ENCODE results near the gene NOL4L.

The NOL4L gene

DNA sequence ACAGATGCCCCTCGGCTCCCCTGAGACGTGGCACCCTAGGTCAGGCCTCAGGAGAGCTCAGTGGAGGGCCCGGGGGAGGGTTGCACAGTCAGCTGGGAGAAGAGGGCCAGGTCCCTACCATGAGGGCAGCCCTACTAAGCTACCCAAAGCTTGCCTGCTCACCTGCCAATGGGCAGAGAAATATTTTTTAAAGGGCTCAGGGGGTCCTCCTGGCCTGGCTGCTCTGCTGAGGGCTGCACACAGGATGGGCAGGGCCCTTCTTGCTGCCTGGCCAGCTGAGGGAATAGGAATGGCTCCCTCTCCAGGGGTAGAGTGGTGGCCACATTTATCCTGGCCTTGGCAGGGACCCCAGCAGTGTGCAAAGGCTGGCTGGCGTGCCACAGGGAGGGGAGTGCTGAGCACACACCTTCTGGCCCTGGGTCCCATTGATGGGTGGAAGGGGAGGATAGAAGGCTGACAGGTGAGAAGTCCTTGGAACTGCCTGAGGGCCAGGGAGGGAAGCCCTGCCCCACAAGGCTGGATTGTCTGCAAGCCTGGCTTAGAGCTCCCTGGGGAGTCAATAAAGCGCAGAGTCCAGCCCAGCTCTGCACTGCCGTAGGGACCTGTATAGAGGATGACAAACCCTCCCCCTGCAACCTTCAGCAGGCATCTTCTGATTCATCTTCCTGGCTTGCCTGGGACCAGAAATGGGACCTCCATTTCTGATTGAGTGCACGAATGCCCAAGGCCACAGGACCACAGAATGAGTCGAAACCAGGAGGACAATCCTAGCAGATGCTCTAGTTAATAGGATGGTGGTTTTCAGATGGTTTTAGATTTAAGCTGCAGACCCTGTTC, 62.1 kb downstream of the NOL4L start:
- DNase-seq = no peak

DNA sequence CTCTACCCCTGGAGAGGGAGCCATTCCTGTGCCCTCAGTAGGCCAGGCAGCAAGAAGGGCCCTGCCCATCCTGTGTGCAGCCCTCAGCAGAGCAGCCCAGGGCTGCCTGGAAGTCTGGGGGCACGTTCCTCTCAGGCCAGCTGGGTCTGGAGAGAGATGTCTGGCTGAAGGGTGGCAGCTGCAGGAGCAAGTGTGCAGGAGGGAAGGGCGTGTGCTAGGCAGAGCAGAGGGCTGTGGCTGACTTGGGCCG, 62.7 kb downstream of the NOL4L start:
- no peak for DNase-seq

DNA sequence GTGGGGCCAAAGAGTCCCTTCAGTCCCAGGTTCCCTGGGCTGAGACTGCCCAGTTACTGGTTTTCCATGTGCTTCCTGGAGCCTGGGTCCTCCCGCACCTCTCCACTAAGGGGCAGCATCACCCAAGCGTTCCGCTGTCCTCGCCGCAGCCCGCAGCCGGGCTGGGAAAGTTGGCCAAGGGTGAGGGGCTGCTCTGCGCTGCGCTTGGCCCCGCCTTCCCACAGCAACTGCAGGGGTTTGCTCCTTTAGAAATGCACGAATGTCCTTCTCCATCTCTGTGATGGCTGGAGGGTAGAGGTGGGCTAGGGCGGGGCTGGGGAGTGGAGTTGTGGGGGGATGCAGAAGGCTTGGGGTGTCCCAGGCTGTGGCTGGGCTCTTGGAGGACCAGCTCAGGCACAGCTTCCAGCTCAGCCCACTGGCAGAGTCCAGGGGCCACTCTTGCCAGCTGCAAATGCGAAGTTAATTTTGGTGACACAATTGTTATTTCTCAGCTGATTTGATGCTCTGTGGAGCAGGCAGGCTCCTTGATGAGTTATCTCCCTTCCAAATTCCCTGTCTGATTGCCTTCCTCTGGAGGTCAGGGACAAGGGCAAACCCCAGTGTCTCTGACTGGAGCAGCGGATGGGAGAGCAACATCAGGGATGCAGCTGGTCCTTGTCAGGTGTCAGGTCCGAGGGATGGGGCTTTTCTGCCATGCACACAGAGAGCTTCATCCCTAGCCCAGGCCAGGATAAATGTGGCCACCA, 63.2 kb downstream of the NOL4L start:
- peak; percentile 58 to 67 for DNase-seq

DNA sequence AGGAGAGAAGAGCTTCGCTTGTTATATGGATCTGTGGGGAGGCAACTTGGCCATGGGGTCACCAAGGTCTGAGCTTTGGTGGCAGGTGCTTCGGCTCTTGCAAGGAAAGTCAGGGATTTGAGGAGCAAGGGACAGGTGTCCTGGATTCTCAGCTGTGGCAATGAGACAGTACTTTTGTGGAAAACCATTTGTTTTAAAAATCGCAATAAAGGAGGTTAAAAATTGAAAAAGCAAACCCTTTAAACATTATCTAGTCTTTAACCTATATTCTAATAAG, 64.3 kb downstream of the NOL4L start:
- DNase-seq = no peak

DNA sequence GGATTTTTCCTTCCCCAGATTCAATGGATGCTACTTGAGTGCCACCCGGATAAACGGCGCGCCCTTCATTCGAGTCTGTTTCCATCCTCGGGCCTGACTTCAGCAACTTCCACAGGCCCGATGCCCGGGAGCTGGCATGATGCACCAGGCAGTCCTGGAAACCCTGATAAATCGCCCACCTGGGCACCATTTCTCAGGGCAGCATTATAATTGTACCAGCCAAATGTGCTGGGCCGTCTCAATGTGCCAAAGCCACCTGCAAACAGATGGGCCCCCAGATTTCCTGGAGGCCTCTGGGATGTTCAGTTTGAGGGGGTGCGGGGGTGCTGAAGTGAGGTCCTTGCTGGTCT, 65.8 kb downstream of the NOL4L start:
- DNase-seq = no peak

DNA sequence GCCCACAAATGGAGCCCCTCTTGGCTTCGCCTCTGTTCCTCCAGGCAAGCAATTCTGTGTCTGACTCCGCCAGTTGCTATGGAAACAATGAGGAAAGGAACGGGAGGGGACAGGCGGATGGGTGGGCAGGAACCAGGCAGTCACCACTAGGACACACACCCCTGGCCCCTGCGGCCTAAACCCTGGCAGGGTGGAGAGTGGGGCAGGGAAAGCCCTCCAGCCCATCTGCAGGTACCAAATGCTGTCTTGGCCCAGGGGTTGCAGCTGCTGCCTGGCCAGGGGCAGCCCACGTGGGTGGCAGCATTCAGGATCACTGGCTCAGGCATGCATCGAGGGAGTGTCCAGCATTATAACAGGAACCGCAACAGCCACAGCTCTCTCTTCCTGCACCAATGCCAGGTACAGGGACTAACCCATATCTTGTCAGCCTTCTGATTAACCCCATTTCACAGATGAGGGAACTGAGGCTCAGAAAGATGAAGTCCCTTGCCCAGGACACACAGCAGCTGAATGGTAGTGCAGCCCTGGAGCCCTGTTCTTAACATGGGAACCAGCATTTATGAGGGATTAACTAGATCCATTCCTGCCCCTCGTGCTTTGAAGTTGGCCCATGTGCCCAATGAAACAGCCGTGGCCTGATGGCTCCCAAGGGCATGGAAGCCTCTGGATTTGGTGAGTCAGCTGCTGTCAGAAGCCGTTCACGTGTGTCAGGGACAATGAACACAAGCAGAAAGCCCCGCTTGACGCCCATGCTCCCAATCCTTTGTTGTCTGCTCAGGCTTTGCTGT, 66.3 kb downstream of the NOL4L start:
- DNase-seq = no peak

DNA sequence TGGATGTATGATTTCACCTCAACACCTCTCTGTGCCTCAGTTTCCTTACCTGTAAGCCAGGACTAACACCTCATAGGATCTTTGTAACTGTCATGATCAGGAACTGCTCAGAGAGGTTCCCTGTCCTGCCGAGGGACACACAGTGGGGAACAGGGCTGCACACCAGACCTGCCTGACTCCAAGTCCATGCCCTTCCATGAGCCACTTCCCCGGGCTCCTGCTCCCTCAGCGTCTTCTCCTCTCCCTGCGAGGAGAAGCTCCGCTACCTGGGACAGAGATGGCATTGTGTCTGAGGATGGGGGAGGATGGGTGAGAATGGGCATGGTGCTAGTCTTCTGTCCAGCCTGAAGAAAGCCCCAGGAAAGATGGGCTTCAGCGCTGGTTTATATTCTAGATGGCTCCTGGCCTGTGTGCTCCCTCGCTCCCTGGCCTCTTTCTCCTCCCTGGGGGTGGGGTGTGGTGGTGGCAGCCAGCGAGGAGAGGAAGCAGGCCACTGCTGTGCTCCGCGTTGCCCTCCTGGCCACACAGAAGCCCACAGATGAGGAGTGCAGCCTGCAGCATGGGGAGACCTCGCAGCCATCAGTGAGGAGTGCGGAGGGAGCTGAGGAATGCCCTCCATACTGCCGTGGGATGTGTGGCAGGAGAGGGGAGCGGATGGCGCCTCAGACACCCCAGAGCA, 67.1 kb downstream of the NOL4L start:
- no peak for DNase-seq

DNA sequence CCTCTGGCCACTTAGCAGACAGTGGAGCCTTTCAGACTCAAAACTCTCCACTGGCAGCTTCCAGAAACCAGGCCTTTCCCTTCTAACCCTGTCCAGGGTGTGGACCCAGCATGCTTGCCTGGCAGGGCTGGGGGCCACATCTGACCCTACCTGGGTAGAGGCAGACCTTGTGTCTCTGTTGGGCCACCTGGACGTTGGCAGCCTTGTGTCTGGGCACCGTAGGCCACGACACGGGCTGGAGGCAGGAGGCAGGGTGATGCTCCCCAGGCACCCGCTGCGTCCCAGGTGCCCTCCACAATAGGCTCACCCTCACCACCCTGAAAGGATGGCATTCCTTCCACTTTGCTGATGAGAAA, 67.6 kb downstream of the NOL4L start:
- no peak for DNase-seq

DNA sequence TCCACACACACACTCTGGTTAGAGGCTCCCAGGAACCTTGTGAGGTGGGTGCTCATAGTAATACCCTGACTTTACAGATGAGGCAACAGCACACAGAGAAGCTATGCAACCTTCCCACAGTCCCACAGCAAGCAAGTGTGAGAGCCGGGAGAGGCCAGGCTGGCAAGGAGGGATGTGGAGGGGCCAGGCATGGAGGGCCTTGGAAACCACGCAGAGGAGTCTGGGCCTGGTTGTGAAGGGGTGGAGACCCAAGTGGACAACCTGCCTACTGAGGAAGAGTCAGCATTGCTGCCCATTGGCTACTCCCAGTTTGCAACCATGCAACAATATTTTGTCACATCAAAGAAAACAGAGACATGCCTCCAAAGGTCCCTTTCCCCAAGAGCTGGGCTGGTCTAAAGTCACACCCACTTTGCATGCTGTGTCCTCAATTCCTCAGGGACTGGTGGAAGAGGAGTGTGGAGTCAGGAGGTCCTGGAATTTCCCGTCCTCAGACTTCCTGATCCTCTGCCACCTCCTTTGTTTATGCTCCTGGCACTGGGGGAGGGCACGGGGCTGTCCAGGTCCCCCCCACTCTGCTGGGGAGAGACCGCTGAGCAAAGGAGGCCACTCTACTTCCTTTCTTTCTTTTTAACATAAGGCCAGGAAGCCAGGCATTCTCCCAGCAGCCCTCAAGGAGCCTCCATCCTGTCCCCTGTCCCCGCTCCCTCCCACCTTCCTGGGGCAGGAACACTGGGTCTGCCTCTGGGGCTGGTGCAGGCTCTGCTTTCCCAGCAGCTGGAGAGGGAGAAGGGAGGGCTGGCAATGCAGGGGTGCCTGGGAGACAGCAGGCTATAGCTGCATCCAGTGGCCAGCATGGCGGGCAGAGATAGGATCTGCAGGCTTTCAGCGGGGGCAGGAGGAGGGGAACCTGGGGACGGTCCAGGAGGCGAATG, 68.3 kb downstream of the NOL4L start:
- DNase-seq = no peak

DNA sequence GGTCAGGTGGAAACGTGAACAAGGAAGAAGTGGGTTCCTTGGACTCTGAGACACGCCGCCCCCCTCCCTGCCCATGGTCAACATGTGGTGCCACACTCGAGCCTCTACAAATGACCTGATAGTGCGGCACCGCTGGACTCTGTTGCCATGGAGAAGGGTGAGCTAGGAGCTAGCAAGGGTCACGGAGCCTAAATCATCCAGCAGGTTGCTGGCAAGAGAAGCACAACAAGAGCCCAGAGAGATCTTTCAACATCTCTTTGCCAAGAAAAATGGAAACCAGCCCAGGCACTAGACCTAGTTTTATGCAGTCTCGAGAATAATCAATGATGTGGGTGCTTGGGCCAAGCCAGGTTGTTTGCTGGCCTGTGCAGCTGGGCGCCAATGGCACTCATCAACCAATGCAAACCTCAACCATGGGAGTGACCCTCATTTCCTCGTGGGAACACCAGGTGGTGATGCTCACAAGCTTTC, 69.5 kb downstream of the NOL4L start:
- DNase-seq = no peak

DNA sequence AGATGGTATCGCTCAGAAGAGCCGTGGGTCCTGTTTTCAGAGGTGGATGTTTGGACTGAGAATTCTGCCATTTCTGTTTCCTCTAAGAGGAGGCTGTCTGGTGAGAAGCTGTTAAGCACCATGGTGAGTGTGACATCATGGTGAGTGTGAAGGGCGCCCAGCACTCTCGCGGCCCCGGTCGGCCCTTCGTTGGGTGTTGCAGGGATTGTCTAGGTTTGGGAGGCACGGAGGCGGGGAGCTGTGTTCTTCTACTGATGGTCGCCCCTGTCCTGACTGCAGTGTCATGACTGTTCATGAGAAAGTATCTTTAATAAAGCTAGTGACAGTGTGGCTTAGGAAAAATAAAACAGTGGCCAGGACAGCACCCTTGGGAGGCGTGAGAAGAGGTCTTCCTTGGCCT, 70.4 kb downstream of the NOL4L start:
- no peak for DNase-seq

DNA sequence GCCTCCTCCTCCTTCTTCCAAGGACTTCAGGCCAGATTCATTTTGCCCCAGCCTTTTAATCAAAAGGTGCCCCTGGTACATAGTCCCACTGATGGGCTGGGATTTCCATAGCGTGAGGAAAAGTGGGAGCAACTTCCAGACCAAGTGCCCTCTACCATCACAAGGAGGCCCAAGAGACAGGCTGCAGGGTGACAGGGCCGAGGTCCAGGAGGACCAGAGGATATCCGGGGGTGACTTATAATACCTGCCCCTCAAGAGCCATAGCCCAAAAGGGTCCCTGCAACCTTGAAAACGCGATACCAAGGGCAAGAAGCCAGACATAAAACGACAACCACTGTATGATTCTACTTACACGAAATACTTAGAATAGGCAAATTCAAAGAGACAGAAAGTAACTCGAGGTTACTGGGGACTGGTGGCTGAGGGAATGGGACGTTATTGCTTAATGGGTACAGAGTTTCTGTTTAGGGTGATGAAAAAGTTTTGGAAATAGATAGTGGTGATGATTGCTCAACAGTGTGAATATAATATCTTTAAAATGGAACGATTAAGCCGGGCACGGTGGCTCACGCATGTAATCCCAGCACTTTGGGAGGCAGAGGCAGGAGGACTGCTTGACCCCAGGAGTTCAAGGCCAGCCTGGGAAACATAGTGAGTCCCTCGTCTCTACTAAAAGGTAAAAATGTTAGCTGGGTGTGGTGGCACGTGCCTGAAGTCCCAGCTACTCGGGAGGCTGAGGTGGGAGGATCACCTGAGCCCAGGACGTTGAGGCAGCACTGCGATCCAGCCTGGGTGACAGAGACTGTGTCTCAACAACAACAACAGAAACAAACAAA, 71.9 kb downstream of the NOL4L start:
- DNase-seq = no peak

DNA sequence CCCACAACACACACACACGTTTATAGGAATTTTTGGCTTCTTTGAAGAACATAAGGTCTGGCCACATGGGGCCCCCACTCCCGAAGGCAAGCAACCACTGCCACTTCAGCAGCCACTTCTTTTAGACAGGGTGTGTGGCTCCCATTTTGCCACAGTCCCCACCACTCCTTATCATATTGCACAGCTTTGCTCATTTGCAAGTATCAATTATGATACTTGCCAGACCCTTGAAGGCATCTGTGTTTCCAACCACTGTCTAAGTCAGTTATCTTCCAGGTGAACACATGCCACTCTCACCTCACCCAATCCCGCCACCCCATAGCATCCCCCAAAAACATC, 73.1 kb downstream of the NOL4L start:
- DNase-seq = no peak

DNA sequence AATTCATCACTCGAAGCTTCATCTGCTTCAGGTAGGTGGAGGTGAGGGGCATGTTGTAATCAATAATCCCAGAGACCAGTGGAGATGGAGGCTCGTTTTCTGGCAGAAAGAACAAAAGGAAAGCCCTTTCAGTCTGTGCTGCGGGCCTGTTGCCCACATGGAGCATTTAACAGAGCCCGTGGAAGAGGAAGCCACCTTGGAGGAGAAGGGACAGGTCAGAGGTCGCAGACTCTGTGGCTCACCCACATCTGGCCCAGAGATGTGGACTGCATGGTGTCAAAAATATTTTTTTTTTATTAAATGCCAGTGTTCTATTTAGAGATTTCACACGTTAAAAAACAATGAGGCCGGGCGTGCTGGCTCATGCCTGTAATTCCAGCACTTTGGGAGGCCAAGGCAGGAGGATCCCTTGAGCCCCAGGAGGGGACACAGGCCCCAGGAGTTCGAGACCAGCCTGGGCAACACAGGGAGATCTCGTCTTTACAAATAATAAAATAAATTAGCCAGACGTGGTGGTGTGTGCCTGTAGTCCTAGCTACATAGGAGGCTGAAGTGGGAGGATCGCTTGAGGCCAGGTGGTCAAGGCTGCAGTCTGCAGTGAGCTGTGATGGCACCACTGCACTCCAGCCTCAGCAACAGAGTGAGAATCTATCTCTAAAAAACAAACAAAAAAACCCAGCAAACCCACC, 73.6 kb downstream of the NOL4L start:
- no peak for DNase-seq

DNA sequence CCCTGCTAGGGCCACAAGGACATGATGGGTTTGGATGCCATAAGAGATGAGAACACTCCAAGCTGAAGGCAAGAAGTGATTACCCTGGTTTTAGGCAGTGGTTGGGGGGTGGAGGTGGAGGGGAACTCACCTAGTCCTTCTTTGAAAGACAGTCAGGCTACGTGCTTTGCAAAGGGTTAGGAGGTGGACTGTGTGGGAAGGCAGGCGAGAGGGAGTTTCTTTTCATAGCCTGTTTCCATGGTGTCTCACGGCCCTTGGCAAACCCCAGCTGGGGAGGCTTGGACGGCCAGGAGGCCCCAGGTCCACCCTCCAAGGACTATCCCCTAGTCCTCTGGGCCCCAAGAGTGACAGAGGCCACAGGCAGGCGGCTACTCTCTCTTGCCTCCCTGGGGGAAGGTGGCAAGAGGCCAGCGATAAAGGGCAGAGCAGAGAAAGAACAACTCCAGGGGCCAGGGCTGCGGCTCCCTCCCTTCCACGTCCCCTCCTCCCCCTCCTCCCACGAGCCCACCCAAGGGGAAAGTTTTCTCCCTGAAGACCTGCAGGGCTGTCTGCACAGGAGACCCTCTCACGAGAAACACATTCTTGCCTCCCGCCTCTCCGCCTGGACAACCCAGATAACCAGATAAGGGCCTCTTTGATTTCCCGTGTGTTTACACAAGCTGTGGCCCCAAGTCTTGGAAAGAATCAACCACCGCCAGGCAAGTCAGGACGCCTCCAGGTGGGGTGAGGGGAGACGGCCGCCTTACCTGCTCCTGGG, 74.4 kb downstream of the NOL4L start:
- DNase-seq = no peak

DNA sequence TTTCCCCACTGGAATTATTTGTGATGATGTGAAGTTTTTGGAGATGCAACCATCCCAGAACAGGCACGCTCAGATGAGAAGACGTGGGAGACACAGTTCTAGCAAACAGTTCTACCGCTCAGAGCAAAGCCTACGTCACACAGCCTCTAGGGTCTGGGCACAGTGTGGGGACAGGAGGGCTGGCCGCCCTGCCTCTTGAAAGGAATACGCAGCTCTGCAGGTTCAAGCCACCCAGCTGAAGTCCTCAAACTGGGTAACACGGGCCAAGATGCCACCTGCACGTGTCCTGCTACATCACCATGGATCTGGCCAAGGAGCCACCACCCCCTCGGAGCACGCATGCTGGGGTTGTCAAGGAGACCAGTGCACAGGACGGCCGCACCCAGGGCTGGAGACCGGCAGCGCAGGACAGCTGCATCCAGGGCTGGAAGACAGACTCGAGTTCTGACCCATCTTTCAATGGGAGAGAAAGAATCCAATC, 75.0 kb downstream of the NOL4L start:
- DNase-seq = no peak

DNA sequence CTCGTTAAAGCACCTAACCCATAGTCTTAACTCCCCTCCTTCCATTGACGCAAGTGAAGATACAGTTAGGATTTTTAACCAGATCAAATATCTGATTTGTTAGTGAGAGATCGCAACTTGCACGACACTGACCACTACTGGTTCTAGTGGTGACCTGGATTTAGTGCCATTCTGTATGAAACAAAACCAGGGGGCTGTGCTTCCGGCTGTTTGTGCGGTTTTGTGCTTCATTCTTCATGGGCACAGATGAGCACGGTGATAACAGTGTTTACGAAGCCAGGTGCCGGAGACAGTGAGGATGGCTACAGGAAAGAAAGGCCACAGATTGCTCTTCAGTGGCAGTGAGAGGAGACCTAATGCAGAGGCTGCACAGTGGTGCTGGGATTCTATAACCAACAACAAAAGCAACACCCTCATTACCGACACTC, 75.5 kb downstream of the NOL4L start:
- peak in 1 of 2 experiments; percentile 41 for DNase-seq

DNA sequence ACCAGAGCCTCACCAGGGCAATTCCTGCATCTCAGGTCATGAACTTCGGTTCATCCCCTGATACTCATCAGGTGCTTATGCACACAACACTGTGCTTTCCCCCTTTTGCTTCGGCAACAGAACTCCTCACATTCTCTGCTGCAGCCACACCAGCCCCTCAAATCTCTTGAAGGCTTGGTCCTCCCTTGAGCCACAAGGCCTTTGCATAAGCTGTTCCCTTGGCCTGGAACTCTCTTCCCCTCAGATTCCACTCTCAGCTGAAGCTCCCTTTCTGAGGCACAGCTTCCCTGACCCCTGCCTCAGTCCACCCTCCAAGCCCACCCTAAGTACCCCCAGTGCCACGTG, 76.4 kb downstream of the NOL4L start:
- no peak for DNase-seq

DNA sequence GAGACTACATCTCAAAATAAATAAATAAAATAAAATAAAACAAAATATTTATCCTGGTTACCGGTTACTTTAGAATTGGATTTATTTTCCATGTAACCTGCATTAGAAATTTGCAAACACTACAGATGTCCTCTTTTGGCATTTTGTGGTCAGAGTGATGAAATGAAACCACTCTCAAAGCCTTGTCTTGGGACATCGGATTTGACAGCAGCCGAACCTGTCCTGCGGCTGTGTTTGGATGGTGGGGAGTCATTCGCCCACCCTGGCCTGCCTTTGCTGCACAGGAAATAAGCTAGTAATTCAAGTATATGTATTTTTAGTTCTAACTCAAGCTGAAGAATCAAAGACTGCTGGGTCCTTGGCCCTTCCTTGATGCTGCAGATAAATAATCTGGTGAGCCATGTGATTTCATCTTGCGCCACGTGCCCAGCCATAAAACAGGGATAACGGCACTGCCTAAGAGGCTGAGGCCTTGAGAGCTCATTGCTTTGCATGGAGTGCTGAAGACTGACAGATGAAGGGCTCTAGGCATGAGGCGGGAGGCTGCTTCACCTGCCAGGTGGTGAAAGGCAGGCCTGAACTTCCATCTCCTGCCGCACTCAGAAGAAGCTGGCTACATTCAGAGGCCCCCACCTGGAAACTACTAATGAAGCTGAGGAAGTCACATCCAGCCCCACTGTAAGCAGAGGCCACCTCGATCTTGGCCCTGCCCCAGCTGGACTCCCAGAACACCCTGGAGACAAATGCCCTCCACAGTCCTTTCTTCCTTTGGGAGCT, 76.9 kb downstream of the NOL4L start:
- no peak for DNase-seq
